Urothelium cell line (cell line): Measurements from ENCODE around the gene ENPP1.
"Not testable (repeated sequence)": the region's sequence is repeated elsewhere in the genome, so short reads cannot be mapped to it uniquely, and the experiment has no call there.

Source experiments
- DNase-seq: peaks from one replicate; pipeline ENCODE4 v3.0.0; 2011; ENCODE audit warnings: low spot score, mixed read lengths
- FAIRE-seq: peaks from 2 replicates; lab custom pipeline; 2011; peaks lifted over from hg19 to GRCh38; lab: Jason Lieb, UNC

Gene ENPP1

DNA sequence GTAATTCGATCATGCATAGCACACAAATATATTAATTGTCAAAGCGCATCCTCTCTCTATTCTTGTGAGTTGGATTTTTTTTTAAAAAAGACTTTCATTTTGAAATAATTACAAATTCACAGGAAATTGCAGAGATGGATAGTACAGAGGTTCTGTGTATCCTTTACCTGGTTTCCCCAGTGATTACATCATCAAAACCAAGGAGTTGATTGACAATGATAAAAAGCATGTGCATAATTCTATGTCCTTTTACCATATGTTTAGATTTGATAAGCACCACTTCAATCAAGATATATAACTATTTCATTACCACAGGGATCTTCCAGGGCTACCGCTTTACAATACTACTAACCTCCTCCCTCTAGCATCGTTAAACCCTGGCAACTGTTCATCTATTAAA, 103.1 kb downstream of the ENPP1 start:
- DNase-seq (no peak), FAIRE-seq (no peak)

DNA sequence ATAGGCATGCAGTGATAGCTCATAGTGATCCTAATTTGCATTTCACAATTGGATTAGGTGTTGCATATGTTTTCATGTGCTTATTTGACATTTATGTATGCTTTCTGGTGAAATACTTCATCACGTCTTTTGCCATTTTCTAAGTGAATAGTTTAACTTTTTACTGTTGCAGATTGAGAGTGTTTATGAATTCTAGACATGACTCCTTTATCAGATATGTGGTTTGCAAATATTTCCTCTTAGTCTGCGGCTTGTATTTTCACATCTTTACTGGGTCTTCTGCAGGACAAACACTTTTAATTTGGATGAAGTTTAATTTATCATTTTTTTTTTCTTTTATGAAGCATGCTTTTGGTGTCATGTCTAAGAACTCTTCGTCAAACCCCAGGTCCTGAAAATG, 104.1 kb downstream of the ENPP1 start:
- FAIRE-seq, result no peak
- DNase-seq, result no peak

DNA sequence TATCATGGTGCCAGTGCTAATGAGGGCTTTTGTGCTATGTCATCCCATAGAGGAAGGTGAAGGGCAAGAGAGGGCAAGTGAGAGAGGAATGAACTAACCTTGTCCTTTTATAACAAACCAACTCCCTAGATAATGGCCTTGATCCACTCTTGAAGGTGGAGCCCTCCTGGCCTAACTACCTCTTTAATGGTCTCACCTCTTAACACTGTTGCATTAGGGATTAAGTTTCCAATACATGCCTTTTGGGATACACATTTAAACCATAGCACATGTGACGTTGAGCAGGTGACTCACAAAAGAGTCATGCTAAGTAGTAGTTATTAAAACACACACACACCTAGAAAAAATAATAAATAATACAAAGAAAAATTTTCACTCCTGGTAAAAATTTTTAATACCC, 106.4 kb downstream of the ENPP1 start:
- DNase-seq, result no peak
- no peak for FAIRE-seq

DNA sequence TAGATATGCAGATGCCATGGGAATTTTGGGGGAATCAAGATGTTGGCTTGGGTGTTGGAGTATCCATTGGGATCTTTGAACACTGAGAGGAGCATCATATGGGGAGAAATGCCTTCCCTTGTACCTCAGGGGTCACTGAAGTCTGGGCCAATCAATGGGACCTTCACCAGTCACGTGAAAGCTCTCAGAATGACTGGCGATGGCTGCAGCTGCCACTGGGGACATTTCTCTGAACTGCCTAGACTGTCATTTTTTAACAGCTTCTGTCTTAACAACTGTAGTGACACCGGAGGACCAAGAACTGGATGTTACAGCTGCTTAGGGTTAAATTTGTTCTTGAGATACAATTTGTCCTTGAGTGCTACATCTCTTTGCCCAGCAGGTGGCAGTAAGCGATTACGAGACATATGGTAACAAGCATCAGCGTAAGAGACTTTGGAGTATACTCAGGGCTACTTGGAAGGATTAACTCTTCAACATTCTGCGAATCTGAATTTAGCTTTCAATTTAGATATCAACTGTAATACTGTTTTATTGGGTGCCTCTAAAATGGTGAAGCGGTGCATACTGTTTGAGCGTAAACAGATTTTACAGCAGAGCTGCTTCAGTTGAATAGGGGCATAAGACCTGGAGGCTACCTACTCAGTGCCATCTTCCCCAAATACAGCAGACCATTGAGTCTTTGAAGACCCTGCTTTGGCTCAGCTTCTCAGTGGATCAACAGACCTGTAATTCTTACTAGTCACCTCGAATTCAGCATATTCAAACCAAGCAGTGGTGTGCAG, 107.3 kb downstream of the ENPP1 start:
- DNase-seq (peak; percentile 59), FAIRE-seq (peak; percentile 59)

DNA sequence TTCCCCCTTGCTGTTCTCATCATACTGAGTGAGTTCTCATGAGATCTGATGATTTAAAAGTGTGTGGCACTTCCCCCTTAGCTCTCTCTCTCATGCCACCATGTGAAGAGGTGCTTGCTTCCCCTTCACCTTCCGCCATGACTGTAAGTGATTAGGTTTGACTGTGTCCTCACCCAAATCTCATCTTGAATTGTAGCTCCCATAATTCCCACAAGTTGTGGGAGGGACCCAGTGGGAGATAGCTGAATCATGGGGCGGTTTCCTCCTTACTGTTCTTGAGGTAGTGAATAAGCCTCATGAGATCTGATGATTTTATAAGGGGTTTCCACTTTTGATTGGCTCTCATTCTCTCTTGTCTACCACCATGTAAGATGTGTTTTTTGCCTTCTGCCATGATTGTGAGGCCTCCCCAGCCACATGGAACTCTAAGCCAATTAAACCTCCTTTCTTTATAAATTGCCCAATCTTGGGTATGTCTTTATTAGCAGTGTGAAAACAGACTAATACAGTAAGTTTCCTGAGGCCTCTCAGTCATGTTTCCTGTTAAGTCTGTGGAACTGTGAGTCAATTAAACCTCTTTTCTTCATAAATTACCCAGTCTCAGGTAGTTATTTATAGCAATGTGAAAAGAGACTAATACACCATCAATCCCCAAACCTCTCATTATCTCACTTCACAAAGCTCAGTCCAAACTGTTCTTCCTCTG, 108.4 kb downstream of the ENPP1 start:
- DNase-seq, FAIRE-seq: not testable (repeated sequence)

DNA sequence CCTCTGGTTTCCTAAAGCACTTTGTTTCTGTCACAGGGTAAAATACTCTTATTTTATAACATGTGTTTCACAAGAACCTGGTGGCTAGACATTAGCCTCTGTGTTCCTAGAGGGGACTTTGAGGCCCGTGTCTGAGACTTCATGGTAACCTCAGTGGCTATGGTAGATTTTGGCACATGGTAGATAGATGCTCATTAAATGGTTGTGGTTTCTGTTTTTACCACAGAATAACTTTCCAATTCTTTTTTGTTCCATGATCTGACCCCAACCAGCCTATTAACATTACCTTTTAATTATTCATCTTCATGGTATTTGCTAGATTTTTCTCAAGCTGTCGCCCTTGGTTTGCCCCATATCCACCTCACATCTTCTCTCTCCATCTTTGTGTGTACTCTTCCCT, 109.0 kb downstream of the ENPP1 start:
- no peak for FAIRE-seq
- no peak for DNase-seq

DNA sequence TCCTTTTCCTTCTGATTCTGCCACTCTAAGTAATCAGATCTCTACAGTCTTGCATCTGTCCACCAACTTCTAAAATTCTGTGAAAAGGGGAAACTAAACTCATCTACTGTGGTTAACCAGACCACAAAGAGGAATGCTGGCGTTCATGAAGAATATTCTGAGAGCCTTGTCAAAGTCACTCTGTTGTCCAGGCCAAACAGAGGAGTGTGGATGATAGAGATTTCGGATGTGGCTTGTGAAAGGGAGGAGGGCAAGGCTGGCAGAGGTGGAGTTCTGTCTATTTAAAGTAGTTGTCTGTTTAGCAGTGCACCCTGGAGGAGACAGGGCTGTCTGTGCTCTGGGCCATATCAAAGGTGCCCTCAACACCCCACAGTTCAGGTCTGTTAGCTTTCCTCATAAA, 109.5 kb downstream of the ENPP1 start:
- DNase-seq, result peak; percentile 20
- FAIRE-seq, result no peak

DNA sequence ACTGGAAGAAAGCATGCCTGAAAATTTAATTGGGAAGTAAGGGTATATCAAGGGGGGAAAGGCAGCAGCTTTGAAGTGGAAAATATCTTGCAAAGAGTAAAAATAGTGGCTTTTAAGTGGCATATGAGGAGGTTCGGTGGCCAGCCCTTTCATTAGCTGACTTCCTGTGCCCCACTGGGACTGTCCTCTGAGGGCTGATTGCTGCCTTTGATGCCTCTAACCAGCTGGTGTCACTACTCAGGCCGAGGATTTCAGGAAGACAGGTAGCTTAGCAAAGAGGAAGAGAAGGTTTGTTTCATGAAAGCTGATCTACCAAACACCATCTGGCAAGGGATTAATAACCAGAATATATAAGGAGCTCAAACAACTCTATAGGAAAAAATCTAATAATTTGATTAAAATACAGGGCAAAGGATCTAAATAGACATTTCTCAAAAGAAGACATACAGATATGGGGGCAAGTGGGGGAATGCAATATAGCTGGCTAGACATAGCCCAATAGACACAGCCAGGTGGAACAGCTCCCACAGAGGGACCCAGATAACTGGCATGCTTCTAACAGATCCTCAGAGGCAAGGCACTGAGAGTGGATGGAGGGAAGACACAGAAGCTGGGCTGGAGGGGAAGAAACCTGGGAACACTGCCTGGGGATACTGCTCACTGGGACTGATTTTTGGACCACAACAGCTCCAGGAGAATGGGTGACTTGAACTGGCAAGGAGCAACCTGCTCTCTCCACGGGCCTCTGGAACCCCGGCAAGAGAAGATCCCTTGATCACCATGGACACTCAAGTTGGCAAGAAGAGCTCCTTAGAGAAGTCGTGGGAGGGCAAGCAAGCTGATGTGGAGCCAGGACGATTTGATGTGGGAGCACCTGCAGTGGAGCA, 110.2 kb downstream of the ENPP1 start:
- FAIRE-seq, result no peak
- no peak for DNase-seq

DNA sequence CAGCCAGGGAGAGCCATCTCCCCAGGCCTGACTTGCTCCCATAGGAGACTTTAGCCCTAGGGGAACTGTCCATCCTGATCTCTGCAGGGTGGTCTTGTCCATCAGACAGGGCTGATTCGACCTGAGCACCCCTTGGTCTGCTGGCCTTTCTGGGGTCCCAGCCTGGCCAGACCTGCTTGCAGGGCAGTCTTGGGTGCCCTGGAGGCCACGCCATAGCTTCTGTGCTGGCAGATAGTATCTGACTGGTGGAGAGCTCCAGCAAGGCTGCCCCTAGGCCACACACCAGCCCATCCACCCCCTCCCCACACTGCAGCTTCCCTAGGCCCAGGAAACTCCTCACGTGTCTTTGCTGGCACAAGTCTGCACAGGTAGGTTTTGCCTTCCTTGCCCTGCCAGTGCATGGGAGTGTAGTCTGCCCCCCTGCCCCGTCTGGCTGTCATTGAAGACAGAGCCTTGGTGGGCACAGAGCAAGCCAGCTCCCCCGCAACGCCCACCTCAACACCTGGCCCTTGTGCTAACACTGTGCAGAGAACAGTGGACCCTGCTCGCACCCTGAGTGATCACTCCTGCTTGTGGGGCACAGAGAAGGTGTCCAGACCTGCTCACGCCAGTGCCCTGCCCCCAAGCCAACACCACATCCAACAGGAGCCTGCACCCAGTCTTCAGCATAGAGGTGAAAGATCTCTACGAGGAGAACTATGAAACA, 111.0 kb downstream of the ENPP1 start:
- no peak for FAIRE-seq
- no peak for DNase-seq

DNA sequence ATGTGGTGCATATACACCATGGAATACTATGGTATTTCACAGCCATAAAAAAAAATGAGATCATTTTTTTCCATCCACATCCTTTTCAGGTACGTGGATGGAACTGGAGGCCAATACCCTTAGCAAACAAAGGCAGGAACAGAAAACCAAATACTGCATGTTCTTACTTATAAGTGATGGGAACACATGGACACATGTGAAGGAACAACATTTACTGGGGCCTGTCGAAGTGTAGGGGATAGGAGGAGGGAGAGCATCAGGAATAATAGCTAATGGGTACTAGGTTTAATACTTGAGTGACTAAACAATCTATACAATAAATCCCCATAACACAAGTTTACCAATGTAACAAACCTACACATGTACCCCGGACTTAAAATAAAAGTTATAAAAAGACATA, 112.8 kb downstream of the ENPP1 start:
- no peak for FAIRE-seq

DNA sequence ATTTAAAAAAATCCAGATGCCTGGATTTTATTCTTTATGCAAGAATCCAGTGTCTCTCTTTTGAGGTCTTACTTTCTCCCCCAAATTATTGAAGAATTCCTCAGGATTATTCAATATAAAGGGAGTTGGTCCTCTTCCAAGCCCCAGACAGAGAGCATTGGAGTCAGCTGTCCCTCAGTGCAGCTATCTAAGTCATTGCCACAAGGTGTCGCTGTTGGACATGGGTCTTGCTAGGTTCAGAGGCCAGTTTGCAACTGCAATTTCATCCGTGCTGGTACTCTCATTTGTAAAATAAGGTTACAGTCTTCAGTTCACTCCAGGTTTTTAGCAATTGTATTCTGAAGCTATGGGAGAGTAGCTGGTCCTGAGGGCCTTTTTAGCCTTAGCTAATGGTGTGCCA, 115.5 kb downstream of the ENPP1 start:
- DNase-seq (peak; percentile 58), FAIRE-seq (no peak)

More for the DNA sequence above, 112.8 kb downstream of the ENPP1 start:
- DNase-seq, result no peak

DNA sequence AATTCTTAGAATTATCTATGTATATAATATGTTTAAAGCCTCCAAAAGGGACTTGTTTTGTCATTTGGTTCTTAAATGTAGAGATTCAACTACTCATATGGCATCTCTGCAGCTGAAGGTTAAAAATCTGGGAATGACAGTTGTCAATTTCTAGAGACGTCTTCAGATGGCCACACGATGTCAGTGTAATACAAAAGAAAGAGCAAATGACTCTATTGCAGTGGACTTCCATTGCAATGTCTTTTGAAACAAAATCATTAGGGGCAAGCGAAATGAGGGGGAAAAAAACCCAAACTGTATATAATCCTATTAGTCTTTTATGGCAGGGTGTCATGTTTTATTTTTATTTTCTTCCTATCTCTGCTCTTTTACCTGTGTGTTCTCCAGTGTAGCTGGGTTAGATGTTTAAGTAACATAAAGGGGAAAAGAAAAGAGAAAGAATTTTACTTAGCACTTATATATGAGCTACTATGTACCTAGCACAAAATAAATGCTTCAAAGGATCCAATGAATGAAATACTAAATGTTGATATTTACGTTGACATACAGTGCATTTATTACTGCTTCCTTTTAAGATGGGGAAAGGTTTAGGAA, 117.2 kb downstream of the ENPP1 start:
- no peak for FAIRE-seq
- peak; percentile 42 for DNase-seq

DNA sequence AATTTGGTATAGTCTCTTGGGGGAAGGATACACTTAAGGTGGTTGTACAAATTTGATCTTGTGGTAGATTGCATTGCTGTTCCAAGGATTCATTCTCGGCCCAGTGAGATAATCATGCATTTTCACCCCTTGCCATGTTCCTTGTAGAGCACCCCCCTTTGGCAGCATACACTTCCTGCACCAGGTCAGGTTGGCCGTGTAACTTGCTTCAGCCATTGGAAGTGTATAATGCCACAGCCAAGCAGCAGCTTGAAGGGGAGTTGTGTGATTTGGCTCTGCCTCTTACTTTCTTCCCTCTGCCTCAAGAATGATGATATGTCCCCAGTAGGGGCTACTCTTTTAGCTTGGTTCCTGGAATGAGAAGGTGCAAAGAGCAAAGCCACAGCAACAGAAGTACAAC, 121.4 kb downstream of the ENPP1 start:
- DNase-seq (no peak), FAIRE-seq (peak; percentile 91)

DNA sequence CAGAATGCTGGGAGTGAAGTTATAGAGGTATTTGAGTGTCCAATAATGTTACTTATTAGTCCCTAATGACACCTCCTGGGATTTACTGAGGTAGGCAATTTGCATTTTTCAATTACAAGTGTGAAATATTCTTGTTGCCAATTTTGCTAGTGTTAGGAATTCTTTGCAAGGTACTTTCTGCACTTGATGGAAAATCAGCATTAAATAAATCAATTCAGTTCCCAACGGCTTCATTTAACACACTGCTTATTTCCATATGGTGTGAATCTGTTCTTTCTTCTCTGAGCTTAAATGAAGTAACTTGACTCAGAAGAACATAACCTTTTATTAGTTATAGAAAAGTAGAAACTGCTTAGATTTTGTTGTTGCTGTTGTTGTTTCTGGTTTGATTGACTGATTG, 122.2 kb downstream of the ENPP1 start:
- no peak for DNase-seq
- no peak for FAIRE-seq

DNA sequence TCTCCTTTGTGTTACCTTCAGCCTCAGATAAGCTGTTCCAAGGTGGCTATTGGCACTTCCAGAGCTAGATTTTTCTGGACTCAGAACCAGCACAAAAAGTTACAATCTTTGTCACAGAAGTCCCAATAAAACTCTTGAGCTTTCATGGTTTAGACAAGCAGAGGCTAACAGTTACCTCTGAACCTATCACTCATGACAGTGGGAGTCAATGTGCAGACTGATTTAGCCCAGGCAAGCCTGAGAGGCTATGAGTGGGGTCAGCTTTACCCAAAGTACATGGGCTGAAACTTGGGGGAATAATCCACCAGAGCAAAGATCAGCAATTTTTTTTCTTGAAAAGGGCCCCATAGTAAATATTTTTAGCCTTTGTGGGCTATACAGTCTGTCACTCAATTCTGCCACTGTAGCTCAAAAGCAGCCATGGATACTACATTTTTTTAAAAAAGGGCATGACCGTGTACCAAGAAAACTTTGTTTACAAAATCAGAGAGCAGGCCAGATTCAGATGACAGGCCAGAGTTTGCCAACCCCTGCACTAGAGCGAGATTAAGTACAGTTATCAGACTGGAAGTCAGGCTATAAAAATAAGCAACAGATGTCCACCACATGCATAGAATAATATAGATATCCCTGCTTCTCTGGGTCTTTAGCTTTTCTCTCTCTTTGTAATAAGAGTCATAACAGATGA, 123.4 kb downstream of the ENPP1 start:
- no peak for FAIRE-seq
- no peak for DNase-seq

DNA sequence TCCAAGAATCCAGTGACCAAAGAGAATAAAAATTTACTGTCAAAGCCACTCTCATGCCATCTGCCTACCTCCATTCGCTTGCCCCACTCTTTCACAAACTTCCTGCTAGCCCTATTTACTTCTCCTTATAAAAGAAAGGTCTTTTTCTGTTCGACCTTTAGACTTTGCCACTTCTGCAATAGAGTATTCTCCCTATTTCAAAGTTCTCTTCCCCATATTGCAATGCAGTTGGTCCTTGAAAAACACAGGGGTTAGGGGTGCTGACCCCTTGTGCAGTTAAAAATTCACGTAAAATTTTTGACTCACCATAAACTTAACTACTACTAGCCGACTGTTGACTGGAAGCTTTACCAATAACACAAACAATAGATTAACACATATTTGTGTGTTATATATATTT, 128.3 kb downstream of the ENPP1 start:
- DNase-seq (no peak), FAIRE-seq (no peak)

DNA sequence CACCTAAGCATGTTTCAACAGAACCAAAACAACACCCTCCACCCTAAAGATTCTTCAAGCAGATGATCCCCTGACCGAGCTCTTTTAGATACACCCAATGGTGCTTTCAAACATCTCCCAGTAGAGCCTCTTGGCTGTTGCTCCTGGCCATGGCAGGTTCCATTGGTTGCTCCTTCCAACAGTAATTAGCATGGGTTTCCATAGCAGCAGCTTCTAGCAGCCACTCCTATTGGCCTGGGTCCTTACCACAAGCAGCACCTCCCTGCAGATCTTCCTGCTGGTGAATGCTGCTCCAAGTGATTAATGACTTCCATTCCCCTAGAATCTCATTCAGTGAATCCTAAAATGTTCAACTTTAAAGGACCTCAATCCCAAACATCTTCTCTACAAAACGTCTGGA, 129.4 kb downstream of the ENPP1 start:
- no peak for FAIRE-seq
- no peak for DNase-seq

DNA sequence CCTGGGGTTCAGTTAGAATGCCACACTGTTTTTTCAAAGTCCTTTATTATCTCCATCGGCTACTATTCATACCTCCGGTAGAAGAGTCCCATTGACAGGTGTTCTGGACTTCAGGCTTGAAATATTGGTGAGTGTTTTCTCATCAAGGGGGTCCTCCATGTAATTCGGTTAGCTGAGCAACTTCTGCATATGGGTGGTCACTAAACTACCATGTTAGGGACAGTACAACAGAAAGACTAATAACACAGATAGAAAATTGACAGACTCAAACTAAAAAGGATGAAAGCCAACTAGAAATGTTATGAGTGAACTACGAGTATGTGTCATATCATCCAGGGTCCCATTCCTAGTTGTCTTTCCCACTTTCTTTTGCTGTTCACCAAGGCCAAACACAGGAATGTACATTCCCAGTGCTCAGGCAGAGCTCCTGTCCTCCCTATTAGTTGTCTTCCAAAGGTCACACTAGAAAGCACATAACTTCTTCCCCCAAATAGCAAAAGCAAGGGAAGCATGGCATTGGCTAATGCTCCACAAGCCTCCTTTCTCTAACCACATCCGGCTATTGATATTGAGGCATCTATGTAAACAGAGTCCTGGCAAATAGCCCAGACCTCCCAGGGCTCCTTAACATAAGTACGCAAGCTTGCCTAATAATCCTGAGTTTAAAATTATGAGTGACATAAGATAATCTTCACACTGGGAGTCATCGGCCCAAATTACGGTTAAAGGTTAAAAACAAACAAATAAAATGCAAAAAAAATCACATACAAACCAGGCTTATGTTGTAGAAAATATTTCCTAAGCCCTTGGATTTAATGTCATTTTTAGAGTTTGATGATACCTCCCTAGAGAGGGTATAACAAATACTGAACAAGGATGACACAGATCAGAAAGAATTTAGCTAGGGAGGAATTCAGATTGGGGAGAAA, 130.1 kb downstream of the ENPP1 start:
- FAIRE-seq, result no peak
- peak; percentile 48 for DNase-seq
